Ascending aorta (tissue), 2 donors: Measurements from ENCODE around the gene TRIM45. TPM values are rescaled to one million over a fixed set of nuclear protein-coding genes. Genes with fewer than 3 reads are reported as not detected.

Experiments used
- DNase-seq, 2 donors: peaks; one replicate each; pipeline ENCODE4 v3.0.0-alpha.2; 2019; ENCODE audit warnings: low spot score in 2 of 2
- H3K27ac ChIP-seq, 2 donors: fragments of 200-600 bp; sonication (generic); one replicate each; pipeline ENCODE4 v1.5.1; 2016 to 2017; ENCODE audit warnings: mild to moderate bottlenecking in 1 of 2
- H3K27me3 ChIP-seq: fragments of 200-600 bp; sonication (generic); one replicate; pipeline ENCODE4 v1.5.1; 2017
- H3K36me3 ChIP-seq, 2 donors: fragments of 200-600 bp; sonication (generic); one replicate each; pipeline ENCODE4 v1.5.1; 2016
- H3K4me1 ChIP-seq, 2 donors: fragments of 200-600 bp; sonication (generic); one replicate each; pipeline ENCODE4 v1.5.1; 2016 to 2017; ENCODE audit warnings: mild to moderate bottlenecking in 1 of 2
- H3K4me3 ChIP-seq, 2 donors: fragments of 200-600 bp; sonication (generic); one replicate each; pipeline ENCODE4 v1.5.1; 2016 to 2017; ENCODE audit warnings: mild to moderate bottlenecking in 1 of 2
- H3K9me3 ChIP-seq, 2 donors: fragments of 200-600 bp; sonication (generic); one replicate each; pipeline ENCODE4 v1.5.1; 2016
- intact Hi-C: fragments of 100-400 bp; cut with DNase I; formaldehyde crosslinking; loops from one replicate; pipeline ENCODE4 v1.15.1; 2023
- total RNA-seq: library from RNA; depleted of rRNA; stranded (reverse); fragments of >200 nt; gene quantifications from one replicate; pipeline ENCODE4 v1.1.0, GENCODE V29; 2016
- TF ChIP-seq, protein P1 (sequence below), 3 experiments: fragments of 200-600 bp in 2 of 3; fragments of 450-650 bp in 1 of 3; sonication (generic) in 2 of 3; IDR thresholded peaks; one replicate each; pipeline ENCODE4 v1.5.1; 2016 to 2019; ENCODE audit warnings: antibody characterized with exemption in 3 of 3, mild to moderate bottlenecking in 1 of 3, moderate library complexity in 1 of 3

The TRIM45 gene
- total RNA-seq, 1 donor from 2014 or later: 1.9 TPM

DNA sequence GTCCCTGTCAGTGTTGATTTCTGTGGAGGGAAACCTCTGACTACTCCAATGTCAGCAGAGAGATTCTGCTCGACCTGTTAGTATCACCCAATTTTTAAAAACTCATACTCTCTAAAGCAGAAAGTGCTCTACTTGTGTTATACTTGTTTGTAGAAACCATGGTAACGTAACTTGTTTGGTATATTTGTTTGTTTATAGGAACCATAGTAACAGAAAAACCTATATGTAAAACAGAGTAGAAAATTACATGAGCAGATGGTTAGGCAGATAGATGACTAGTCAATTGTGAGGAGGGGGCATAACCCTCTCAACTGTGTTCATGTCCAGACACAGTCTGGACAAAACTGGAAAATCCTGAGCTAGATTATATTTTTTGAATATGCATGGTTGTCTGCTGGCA, 6.7 kb downstream of the TRIM45 start:
- H3K9me3 ChIP-seq: no peaks in the 10 kb centered on the region
- peaks cover 14 to 29% of the 10 kb centered on the region in 2 donors for H3K36me3 ChIP-seq
- intact Hi-C loops: no loop called here

DNA sequence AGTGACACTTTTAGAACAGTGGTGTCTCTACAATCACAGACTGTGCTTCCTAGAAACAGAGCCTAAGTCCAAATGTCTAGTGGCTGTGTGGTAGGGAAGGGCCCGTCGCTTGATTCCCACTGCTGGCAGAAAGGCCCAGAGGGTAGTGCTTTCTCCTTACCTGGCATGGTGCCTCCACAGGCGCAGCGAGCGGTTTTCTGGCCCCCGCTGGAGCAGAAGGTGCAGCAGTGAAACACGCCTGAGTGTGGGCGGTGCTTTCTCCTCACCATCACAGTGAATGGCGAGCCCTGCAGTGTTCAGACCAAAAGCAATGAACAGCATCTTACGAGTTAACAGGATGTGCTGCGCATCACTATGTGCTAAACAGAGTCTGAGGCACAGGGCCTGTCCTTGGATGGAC, 8.3 kb downstream of the TRIM45 start:
- DNase-seq: no peak
- H3K27me3 ChIP-seq: no peaks in the 10 kb centered on the region
- no peaks in the 10 kb centered on the region for H3K9me3 ChIP-seq
- peaks cover 18 to 44% of the 10 kb centered on the region in 2 donors for H3K36me3 ChIP-seq
- TF ChIP-seq, protein P1, sequence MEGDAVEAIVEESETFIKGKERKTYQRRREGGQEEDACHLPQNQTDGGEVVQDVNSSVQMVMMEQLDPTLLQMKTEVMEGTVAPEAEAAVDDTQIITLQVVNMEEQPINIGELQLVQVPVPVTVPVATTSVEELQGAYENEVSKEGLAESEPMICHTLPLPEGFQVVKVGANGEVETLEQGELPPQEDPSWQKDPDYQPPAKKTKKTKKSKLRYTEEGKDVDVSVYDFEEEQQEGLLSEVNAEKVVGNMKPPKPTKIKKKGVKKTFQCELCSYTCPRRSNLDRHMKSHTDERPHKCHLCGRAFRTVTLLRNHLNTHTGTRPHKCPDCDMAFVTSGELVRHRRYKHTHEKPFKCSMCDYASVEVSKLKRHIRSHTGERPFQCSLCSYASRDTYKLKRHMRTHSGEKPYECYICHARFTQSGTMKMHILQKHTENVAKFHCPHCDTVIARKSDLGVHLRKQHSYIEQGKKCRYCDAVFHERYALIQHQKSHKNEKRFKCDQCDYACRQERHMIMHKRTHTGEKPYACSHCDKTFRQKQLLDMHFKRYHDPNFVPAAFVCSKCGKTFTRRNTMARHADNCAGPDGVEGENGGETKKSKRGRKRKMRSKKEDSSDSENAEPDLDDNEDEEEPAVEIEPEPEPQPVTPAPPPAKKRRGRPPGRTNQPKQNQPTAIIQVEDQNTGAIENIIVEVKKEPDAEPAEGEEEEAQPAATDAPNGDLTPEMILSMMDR (IDR thresholded peaks at IDR 0.05): no peak
- H3K4me3 ChIP-seq: no peak overlapping the region
- intact Hi-C loops: no loop called here
- no peak overlapping the region for H3K27ac ChIP-seq
- no peaks in the 10 kb centered on the region for H3K4me1 ChIP-seq

More for the DNA sequence above, 6.7 kb downstream of the TRIM45 start:
- Histone ChIP-seq H3K27me3 (no peaks in the 10 kb centered on the region), H3K4me1 (no peaks in the 10 kb centered on the region), H3K4me3 (no peak overlapping the region), H3K27ac (no peak overlapping the region)
- no peak for DNase-seq
- TF ChIP-seq, protein P1 (IDR thresholded peaks at IDR 0.05): no peak

DNA sequence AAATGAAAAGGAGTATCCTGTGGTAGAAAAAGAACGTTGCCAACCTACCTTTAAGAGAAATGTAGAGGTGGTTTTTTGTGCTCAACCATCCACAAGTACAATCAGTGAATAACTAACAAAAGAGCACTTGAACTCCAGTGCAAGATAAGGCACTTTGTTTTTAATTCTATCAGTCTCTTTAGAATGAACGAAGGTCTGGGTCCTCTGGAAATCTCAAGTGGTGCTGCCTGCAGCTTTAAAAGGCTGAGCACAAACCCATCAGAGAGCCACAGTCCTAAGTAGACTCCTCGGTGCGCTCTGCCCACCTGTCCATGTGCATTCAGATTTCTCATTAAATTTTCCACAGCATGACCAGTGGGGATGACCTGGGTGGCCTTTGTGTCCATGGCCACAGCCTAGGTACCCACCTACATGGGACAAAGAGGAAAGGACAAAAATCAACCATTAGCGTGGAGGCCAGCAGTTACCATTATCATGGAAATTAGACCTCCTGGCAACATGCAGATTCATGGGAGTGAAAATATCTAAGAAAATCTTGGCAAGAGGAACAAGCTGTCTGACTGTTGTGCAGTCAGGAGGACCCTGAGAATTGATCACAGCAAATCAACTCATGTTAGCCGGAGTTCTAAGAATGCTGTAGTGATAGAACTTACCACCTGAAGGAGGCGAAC, 9.4 kb downstream of the TRIM45 start:
- Histone ChIP-seq H3K27ac (no peak overlapping the region), H3K9me3 (no peaks in the 10 kb centered on the region), H3K4me1 (no peaks in the 10 kb centered on the region), H3K27me3 (no peaks in the 10 kb centered on the region), H3K36me3 (peaks cover 18 to 50% of the 10 kb centered on the region in 2 donors), H3K4me3 (no peak overlapping the region)
- intact Hi-C loops: no loop called here
- TF ChIP-seq, protein P1 (IDR thresholded peaks at IDR 0.05): no peak
- no peak for DNase-seq

DNA sequence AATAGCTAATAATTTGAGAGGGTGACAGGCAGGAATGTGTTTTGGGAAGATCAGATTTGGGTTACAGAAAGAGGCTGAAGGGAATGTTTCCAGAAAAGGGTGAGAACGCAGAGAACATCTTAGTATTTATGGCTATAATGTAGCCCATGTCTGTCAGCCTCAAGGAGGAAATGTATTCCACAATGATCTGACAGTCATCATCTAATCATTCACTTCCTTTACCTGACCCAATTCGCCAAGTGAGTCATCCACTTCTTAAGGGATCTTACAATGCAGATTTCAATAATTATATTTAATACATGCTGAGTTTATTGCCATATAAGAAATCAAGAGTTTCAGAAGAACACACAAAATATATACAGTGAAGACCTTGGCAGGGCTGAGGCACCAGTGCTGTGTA, 10.8 kb downstream of the TRIM45 start:
- TF ChIP-seq, protein P1 (IDR thresholded peaks at IDR 0.05): no peak
- Histone ChIP-seq H3K36me3 (peaks cover 18 to 57% of the 10 kb centered on the region in 2 donors), H3K4me3 (no peak overlapping the region), H3K27ac (no peak overlapping the region), H3K4me1 (no peaks in the 10 kb centered on the region), H3K9me3 (no peaks in the 10 kb centered on the region), H3K27me3 (no peaks in the 10 kb centered on the region)
- DNase-seq: no peak
- intact Hi-C loops: no loop called here

DNA sequence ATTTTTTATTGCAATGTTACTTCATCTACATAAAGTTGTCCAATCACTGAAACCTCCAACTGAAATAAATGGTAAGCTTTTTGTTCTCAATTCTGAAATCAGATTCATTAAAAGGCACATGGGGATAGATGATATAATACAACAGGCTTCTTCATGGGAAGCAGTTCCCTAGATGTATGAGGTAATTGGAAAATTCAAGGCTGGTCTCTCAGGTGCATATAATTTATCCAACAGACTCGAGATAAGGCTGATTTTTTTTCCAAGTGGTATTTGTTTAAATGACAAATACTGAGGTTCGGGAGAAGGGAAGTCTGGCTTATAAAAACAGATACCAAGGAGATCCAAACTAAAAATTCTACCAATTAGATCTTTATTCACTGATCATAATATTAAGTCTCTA, 14.2 kb downstream of the TRIM45 start:
- TF ChIP-seq, protein P1 (IDR thresholded peaks at IDR 0.05): no peak
- Histone ChIP-seq H3K36me3 (peaks cover 9 to 40% of the 10 kb centered on the region in 2 donors), H3K27me3 (no peaks in the 10 kb centered on the region), H3K4me1 (no peaks in the 10 kb centered on the region), H3K4me3 (no peak overlapping the region), H3K27ac (no peak overlapping the region), H3K9me3 (no peaks in the 10 kb centered on the region)
- DNase-seq: no peak
- intact Hi-C loops: no loop called here
